ENCODE data around the gene DENND1C.
"Not testable (repeated sequence)": the region's sequence is repeated elsewhere in the genome, so short reads cannot be mapped to it uniquely, and the experiment has no call there.

DENND1C gene

GRCh38 chr19:6452223-6452614 lies 29.4 kb downstream of the DENND1C start:
- DNase-seq, result no peak

- no peak for DNase-seq
Observed at GRCh38 chr19:6451583-6452222, 29.9 kb downstream of the DENND1C start.

- no peak for DNase-seq
Observed at GRCh38 chr19:6450166-6450565, 31.4 kb downstream of the DENND1C start.

- no peak for DNase-seq
Observed at GRCh38 chr19:6448045-6448444, 33.5 kb downstream of the DENND1C start.

- DNase-seq, result no peak
Observed at GRCh38 chr19:6446452-6446851, 35.1 kb downstream of the DENND1C start.

GRCh38 chr19:6443986-6444385 lies 37.6 kb downstream of the DENND1C start:
- no peak for DNase-seq

GRCh38 chr19:6442087-6442688 lies 39.4 kb downstream of the DENND1C start:
- no peak for DNase-seq

- no peak for DNase-seq
Observed at GRCh38 chr19:6440905-6441304, 40.7 kb downstream of the DENND1C start.

GRCh38 chr19:6439743-6440142 lies 41.8 kb downstream of the DENND1C start:
- DNase-seq, result no peak

GRCh38 chr19:6433663-6434062 lies 47.9 kb downstream of the DENND1C start, which contains the start of gene SLC25A41:
TSS of gene SLC25A41 (minus strand) at chr19:6433763. CDS start at chr19:6433693, 70 bp downstream.
- DNase-seq, result no peak

GRCh38 chr19:6433165-6433564 lies 48.4 kb downstream of the DENND1C start:
- DNase-seq, result no peak

GRCh38 chr19:6431891-6432290 lies 49.7 kb downstream of the DENND1C start:
- no peak for DNase-seq

- no peak for DNase-seq
Observed at GRCh38 chr19:6429419-6430221, 52.0 kb downstream of the DENND1C start.

- DNase-seq, result not testable (repeated sequence)
Observed at GRCh38 chr19:6428692-6429418, 52.7 kb downstream of the DENND1C start.

GRCh38 chr19:6427131-6427530 lies 54.5 kb downstream of the DENND1C start:
- no peak for DNase-seq

- no peak for DNase-seq
Observed at GRCh38 chr19:6425732-6426620, 55.6 kb downstream of the DENND1C start.

- peak; percentile 100 for DNase-seq
Observed at GRCh38 chr19:6424939-6425731, 56.5 kb downstream of the DENND1C start.

GRCh38 chr19:6424195-6424938 lies 57.2 kb downstream of the DENND1C start, which contains the start of gene KHSRP:
TSS of gene KHSRP (minus strand) at chr19:6424811. CDS start at chr19:6424701, 110 bp downstream.
- DNase-seq, result no peak

- no peak for DNase-seq
Observed at GRCh38 chr19:6423499-6424194, 57.9 kb downstream of the DENND1C start.

Data from NCI-H1048 (cell line).